K562 (cell line): ENCODE results near the gene NDUFA13. TPM values are rescaled to one million over a fixed set of nuclear protein-coding genes. Genes with fewer than 3 reads are reported as not detected.

Source experiments
- C11orf30 ChIP-seq: fragments of 450-650 bp; IDR thresholded peaks from 2 replicates; pipeline ENCODE4 v1.6.1; 2016; ENCODE audit warnings: low read depth, mild to moderate bottlenecking
- CBFA2T2 ChIP-seq: fragments of 450-650 bp; conservative IDR thresholded peaks from 2 replicates; pipeline ENCODE4 v1.6.1; 2017; ENCODE audit warnings: mild to moderate bottlenecking
- CBFA2T3 ChIP-seq: fragments of 450-650 bp; IDR thresholded peaks from 2 replicates; pipeline ENCODE4 v1.6.1; 2017
- CTBP1 ChIP-seq: fragments of 450-650 bp; IDR thresholded peaks from 2 replicates; pipeline ENCODE4 v1.6.1; 2016; ENCODE audit warnings: borderline replicate concordance
- E2F3 ChIP-seq: fragments of 250-450 bp; sonication (Bioruptor Pico); IDR thresholded peaks from 2 replicates; pipeline ENCODE4 v1.4.0; 2020; ENCODE audit warnings: mild to moderate bottlenecking
- EGR1 ChIP-seq: fragments of 450-650 bp; conservative IDR thresholded peaks from 2 replicates; pipeline ENCODE4 v1.6.1; 2017; ENCODE audit warnings: mild to moderate bottlenecking
- ELF2 ChIP-seq: fragments of 250-450 bp; sonication (Bioruptor Pico); IDR thresholded peaks from 2 replicates; pipeline ENCODE4 v1.5.0; 2021; ENCODE audit warnings: mild to moderate bottlenecking
- EP300 ChIP-seq: IDR thresholded peaks from 2 replicates; pipeline ENCODE4 v1.6.1; 2012; ENCODE audit warnings: low read length, improper control_type of control experiment
- FOXA3 ChIP-seq, 2 experiments: fragments of 450-650 bp in 1 of 2; sonication (generic) in 1 of 2; formaldehyde crosslinking; IDR thresholded peaks in 1 of 2; conservative IDR thresholded peaks in 1 of 2; 2 replicates each; pipeline versions ENCODE4 v1.4.0 to v1.8.0; 2020 to 2022; ENCODE audit warnings: mild to moderate bottlenecking in 2 of 2, missing genetic modification reagents in 1 of 2
- FOXK2 ChIP-seq, 2 experiments: fragments of 450-650 bp; IDR thresholded peaks in 1 of 2; conservative IDR thresholded peaks in 1 of 2; 2 replicates each; pipeline ENCODE4 v1.6.1; 2016; ENCODE audit warnings: low read depth in 2 of 2, mild to moderate bottlenecking in 1 of 2
- HES1 ChIP-seq: fragments of 450-650 bp; IDR thresholded peaks from 2 replicates; pipeline ENCODE4 v1.6.1; 2016; ENCODE audit warnings: low read depth, mild to moderate bottlenecking, moderate library complexity
- HOMEZ ChIP-seq: fragments of 250-450 bp; sonication (Bioruptor Pico); IDR thresholded peaks from 2 replicates; pipeline ENCODE4 v1.4.0; 2020; ENCODE audit warnings: mild to moderate bottlenecking, moderate library complexity
- KAT8 ChIP-seq: fragments of 450-650 bp; IDR thresholded peaks from 2 replicates; pipeline ENCODE4 v1.6.1; 2016; ENCODE audit warnings: low read depth, mild to moderate bottlenecking
- L3MBTL2 ChIP-seq: fragments of 450-650 bp; IDR thresholded peaks from 2 replicates; pipeline ENCODE4 v1.6.1; 2016; ENCODE audit warnings: mild to moderate bottlenecking, moderate library complexity
- PBX2 ChIP-seq, 2 experiments: IDR thresholded peaks in 1 of 2; conservative IDR thresholded peaks in 1 of 2; 2 replicates each; pipeline ENCODE4 v1.6.1; 2016; ENCODE audit warnings: low read depth in 2 of 2, mild to moderate bottlenecking in 1 of 2, missing compliant biosample characterization in 1 of 2, missing genetic modification characterization in 1 of 2, moderate library complexity in 1 of 2
- PHF8 ChIP-seq: fragments of 200-600 bp; sonication (generic); IDR thresholded peaks from 2 replicates; pipeline ENCODE4 v1.6.1; 2012; ENCODE audit warnings: mixed run types, mild to moderate bottlenecking, inconsistent platforms, low read length, moderate library complexity, borderline replicate concordance
- SRSF7 ChIP-seq: fragments of 200-400 bp; formaldehyde crosslinking; optimal IDR thresholded peaks from 2 replicates; pipeline ENCODE3; 2017; ENCODE audit warnings: mild to moderate bottlenecking, low read depth, low read length
- TCF3 ChIP-seq: sonication (generic); formaldehyde crosslinking; IDR thresholded peaks from 2 replicates; pipeline ENCODE4 v1.4.0; 2020; ENCODE audit warnings: mild to moderate bottlenecking, missing genetic modification reagents
- TEAD1 ChIP-seq, 2 experiments: fragments of 450-650 bp in 1 of 2; sonication (generic) in 1 of 2; formaldehyde crosslinking; IDR thresholded peaks; 2 replicates each; pipeline versions ENCODE4 v1.4.0 to v1.8.0; 2020 to 2022; ENCODE audit warnings: mild to moderate bottlenecking in 2 of 2, missing genetic modification reagents in 1 of 2
- ZNF699 ChIP-seq: fragments of 250-450 bp; sonication (Bioruptor Pico); IDR thresholded peaks from 2 replicates; pipeline ENCODE4 v1.8.0; 2021; ENCODE audit warnings: mild to moderate bottlenecking, moderate library complexity; ENCODE audit not compliant: insufficient replicate concordance
- polyA plus RNA-seq, 8 experiments: library from polyadenylated mRNA; depleted of rRNA in 4 of 8; stranded (reverse) in 5 of 8; unstranded in 3 of 8; fragments of >200 nt; fragmentation: Nextera tagmentation in 2 of 8; fragmentation: Illumina TruSeq in 1 of 8; extraction: Ambion mirVana in 2 of 8; extraction: Trizol in 1 of 8; gene quantifications; 2 replicates each; pipeline versions ENCODE4 v1.2.1 to v1.2.3, GENCODE V29; 2011 to 2014; ENCODE audit warnings: inconsistent platforms in 1 of 8, missing spikeins in 1 of 8
- total RNA-seq, 7 experiments: library from RNA; depleted of rRNA in 6 of 7; stranded (reverse); fragments of >200 nt in 6 of 7; fragmentation: Illumina TruSeq in 2 of 7; extraction: Trizol in 2 of 7; gene quantifications; 2 replicates each; pipeline versions ENCODE4 v1.2.1 to v1.2.3, GENCODE V29; 2011 to 2021; ENCODE audit warnings: low replicate concordance in 1 of 7

NDUFA13 gene
- total and polyA plus RNA-seq, 9 of the 15 experiments (the other 6 are each of a cell fraction or from before 2014, with no cell fraction given): 146 to 596 (median 429) TPM

GRCh38 chr19:19488875-19489690 is 26.9 kb upstream of the NDUFA13 start (continued):
- TF ChIP-seq TEAD1 (CRISPR knock-in tag; IDR thresholded peaks at IDR 0.05) (peak; percentile 81 to 84; a peak in 2 of 4 replicates), KAT8 (peak; percentile 99), FOXA3 (CRISPR knock-in tag; conservative IDR thresholded peaks at IDR 0.05 in 1 of 2, IDR thresholded peaks at IDR 0.05 in 1 of 2) (peak in 1 of 2 experiments; percentile 57; a peak in 1 of 4 replicates), E2F3 (CRISPR knock-in tag) (0 out of 2 replicates have a peak, but pooled peaks have one; percentile 29), HES1 (0 out of 2 replicates have a peak, but pooled peaks have one; percentile 1), ELF2 (CRISPR knock-in tag) (0 out of 2 replicates have a peak, but pooled peaks have one; percentile 51), C11orf30 (peak; percentile 69), CTBP1 (peak; percentile 63; the same call in 1 of the 2 replicates), PBX2 (CRISPR knock-in tag; IDR thresholded peaks at IDR 0.05; ENCODE audit: low read depth) (no peak), PBX2 (tag; conservative IDR thresholded peaks at IDR 0.05; ENCODE audit: low read depth) (peak; percentile 88), FOXK2 (conservative IDR thresholded peaks at IDR 0.05 in 1 of 2, IDR thresholded peaks at IDR 0.05 in 1 of 2; ENCODE audit: low read depth in 2 of 2) (peak; percentile 38 to 78; a peak in 2 of 4 replicates), EGR1 (peak; percentile 25; the same call in 1 of the 2 replicates), HOMEZ (CRISPR knock-in tag) (no peak), PHF8 (peak; percentile 26; the same call in 1 of the 2 replicates), SRSF7 (no peak), L3MBTL2 (peak; percentile 33; the same call in 1 of the 2 replicates), CBFA2T2 (peak; percentile 95), ZNF699 (CRISPR knock-in tag) (no peak), CBFA2T3 (0 out of 2 replicates have a peak, but pooled peaks have one; percentile 5), EP300 (peak; percentile 41; the same call in 1 of the 2 replicates), TCF3 (CRISPR knock-in tag) (peak; percentile 24; the same call in 1 of the 2 replicates)
